Nephron (organoid): ENCODE data around the gene COX11.
A peak's percentile ranks its signal among the peaks of the same experiment; 100 is the strongest.

Experiments used
- H3K27ac Mint-ChIP-seq, 3 experiments: 2 replicates each; pipeline ENCODE4 v1.8.0; 2020; ENCODE audit warnings: mixed read lengths in 3 of 3, mild to moderate bottlenecking in 2 of 3, moderate library complexity in 1 of 3
- H3K27me3 Mint-ChIP-seq: 2 replicates; pipeline ENCODE4 v1.8.0; 2021; ENCODE audit warnings: low read depth, mild to moderate bottlenecking, moderate library complexity, mixed read lengths
- H3K36me3 Mint-ChIP-seq: 2 replicates; pipeline ENCODE4 v1.8.0; 2020; ENCODE audit warnings: low read depth, mixed read lengths
- H3K4me1 Mint-ChIP-seq: 2 replicates; pipeline ENCODE4 v1.8.0; 2020; ENCODE audit warnings: mixed read lengths
- H3K4me3 Mint-ChIP-seq, 3 experiments: 2 replicates each; pipeline ENCODE4 v1.8.0; 2020; ENCODE audit warnings: mild to moderate bottlenecking in 3 of 3, mixed read lengths in 3 of 3, moderate library complexity in 2 of 3
- H3K9me3 Mint-ChIP-seq: 2 replicates; pipeline ENCODE4 v1.8.0; 2020; ENCODE audit warnings: mixed read lengths
- TF ChIP-seq, protein P1 (sequence below), 3 experiments: fragments of 200-600 bp; sonication (generic); IDR thresholded peaks; one replicate each; pipeline ENCODE4 v1.5.0; 2021; ENCODE audit warnings: antibody characterized with exemption in 3 of 3; ENCODE audit not compliant: unreplicated experiment in 3 of 3

Gene COX11

DNA sequence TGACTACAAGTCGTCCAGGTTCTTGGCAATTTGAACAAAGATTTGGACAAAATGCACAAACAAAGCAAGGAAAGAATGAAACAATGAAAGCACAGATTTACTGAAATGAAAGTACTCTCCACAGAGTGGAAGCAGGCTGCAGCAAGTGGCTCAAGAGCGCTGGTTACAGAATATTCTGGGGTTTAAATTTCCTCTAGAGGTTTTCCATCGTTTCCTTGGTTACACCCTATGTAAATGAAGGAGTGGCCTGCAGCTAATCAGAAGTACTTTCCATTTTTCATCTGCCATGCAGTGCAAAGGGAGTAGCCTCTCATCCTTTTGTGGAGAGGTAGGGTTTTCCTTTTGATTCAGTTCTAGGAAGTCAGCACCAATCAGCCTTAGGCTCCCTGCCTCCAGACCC lies 11.9 kb upstream of the COX11 start:
- TF ChIP-seq, protein P1, sequence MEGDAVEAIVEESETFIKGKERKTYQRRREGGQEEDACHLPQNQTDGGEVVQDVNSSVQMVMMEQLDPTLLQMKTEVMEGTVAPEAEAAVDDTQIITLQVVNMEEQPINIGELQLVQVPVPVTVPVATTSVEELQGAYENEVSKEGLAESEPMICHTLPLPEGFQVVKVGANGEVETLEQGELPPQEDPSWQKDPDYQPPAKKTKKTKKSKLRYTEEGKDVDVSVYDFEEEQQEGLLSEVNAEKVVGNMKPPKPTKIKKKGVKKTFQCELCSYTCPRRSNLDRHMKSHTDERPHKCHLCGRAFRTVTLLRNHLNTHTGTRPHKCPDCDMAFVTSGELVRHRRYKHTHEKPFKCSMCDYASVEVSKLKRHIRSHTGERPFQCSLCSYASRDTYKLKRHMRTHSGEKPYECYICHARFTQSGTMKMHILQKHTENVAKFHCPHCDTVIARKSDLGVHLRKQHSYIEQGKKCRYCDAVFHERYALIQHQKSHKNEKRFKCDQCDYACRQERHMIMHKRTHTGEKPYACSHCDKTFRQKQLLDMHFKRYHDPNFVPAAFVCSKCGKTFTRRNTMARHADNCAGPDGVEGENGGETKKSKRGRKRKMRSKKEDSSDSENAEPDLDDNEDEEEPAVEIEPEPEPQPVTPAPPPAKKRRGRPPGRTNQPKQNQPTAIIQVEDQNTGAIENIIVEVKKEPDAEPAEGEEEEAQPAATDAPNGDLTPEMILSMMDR (IDR thresholded peaks at IDR 0.05; ENCODE audit: unreplicated experiment in 3 of 3), result no peak

DNA sequence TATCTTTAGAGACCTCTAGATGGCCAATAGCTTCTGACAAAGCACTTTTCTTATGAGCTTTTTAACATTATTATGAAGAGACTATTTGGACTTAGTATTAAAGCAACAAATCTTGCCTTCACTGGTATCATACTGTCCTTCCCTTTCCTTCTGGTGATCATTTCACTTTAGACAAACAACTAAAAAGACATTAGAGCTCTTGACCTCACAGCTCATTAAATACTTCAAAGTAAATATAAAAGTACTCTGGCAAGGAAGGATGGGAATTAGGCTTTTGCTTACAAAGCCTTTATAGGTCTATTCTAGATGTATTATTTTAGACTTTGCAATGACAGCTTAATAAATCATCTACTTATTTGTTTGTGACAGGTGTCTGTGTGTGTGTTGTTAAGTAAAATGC lies 11.2 kb upstream of the COX11 start:
- H3K4me1 Mint-ChIP-seq, result no peaks in the 10 kb centered on the region
- H3K9me3 Mint-ChIP-seq, result peaks cover 17% of the 10 kb centered on the region
- TF ChIP-seq, protein P1 (IDR thresholded peaks at IDR 0.05; ENCODE audit: unreplicated experiment in 3 of 3), result no peak
- no peak overlapping the region for H3K27ac Mint-ChIP-seq
- H3K4me3 Mint-ChIP-seq, result no peak overlapping the region
- H3K36me3 Mint-ChIP-seq, result peaks cover 54% of the 10 kb centered on the region
- no peaks in the 10 kb centered on the region for H3K27me3 Mint-ChIP-seq

More for the DNA sequence above, 11.9 kb upstream of the COX11 start:
- no peak overlapping the region for H3K4me3 Mint-ChIP-seq
- no peak overlapping the region for H3K27ac Mint-ChIP-seq
- H3K4me1 Mint-ChIP-seq, result no peaks in the 10 kb centered on the region
- H3K9me3 Mint-ChIP-seq, result peaks cover 17% of the 10 kb centered on the region
- H3K36me3 Mint-ChIP-seq, result peaks cover 57% of the 10 kb centered on the region
- no peaks in the 10 kb centered on the region for H3K27me3 Mint-ChIP-seq

DNA sequence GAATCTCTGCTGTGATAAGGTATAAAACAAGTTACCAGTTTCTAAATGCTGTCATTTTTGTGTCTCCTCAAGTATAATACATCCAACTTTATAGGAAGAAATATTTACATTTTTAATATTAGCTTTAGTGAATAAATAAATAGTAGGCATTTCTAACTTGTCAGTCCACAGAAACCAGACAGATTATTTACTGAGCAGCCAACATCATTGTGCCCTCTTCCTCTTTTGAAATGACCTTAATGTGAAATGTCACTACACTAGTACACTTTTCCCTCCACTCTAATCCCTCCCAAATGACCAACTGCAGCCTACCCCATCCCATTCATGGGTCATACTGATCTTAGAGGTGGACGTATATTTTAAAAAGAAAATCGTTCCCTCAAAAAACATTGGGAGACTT lies 9.3 kb upstream of the COX11 start:
- no peak overlapping the region for H3K27ac Mint-ChIP-seq
- H3K4me1 Mint-ChIP-seq, result no peaks in the 10 kb centered on the region
- no peaks in the 10 kb centered on the region for H3K27me3 Mint-ChIP-seq
- H3K36me3 Mint-ChIP-seq, result peaks cover 51% of the 10 kb centered on the region
- peaks cover 17% of the 10 kb centered on the region for H3K9me3 Mint-ChIP-seq
- TF ChIP-seq, protein P1 (IDR thresholded peaks at IDR 0.05; ENCODE audit: unreplicated experiment in 3 of 3), result no peak
- no peak overlapping the region for H3K4me3 Mint-ChIP-seq

DNA sequence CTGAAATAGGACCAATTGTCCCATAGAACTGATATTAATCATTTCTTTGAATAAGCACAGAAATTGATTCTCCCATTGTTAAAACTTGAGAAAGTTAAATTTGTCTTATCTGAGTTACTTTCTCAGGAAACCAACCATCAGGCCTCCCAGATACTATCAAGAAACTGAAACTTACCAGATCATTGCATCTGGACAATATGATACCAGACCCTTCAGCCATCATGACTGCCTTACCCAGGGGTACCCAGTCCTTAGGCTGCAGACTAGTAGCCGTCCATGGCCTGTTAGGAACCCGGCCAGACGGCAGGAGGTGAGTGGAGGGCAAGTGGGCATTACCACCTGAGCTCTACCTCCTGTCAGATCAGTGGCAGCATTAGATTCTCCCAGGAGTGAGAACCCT lies 7.9 kb upstream of the COX11 start:
- Mint-ChIP-seq H3K4me3 (no peak overlapping the region), H3K4me1 (peaks cover under 1% of the 10 kb centered on the region), H3K36me3 (peaks cover 51% of the 10 kb centered on the region), H3K27ac (no peak overlapping the region), H3K9me3 (peaks cover 17% of the 10 kb centered on the region), H3K27me3 (no peaks in the 10 kb centered on the region)
- TF ChIP-seq, protein P1 (IDR thresholded peaks at IDR 0.05; ENCODE audit: unreplicated experiment in 3 of 3), result no peak

DNA sequence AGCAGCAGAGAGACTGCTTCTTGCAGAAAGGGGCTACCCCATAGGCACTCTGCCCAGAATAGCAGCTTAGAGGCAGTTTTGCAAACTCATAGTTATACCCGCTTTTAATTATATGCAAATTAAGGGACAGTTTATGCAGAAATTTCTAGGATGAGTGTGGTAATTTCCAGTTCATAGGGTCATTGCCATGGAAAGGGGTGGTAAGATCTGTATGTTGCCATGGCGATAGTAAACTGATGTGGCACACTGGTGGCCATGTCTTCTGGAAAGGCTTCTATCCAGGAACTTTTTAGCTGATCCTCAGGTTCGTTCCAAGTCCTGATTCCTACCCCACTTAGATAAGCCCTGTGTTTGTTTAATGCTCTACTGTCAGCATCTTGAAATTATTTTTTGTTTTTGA lies 6.3 kb upstream of the COX11 start:
- TF ChIP-seq, protein P1 (IDR thresholded peaks at IDR 0.05; ENCODE audit: unreplicated experiment in 3 of 3), result no peak
- H3K27ac Mint-ChIP-seq, result no peak overlapping the region
- H3K4me1 Mint-ChIP-seq, result peaks cover 5% of the 10 kb centered on the region
- peaks cover 38% of the 10 kb centered on the region for H3K36me3 Mint-ChIP-seq
- no peaks in the 10 kb centered on the region for H3K27me3 Mint-ChIP-seq
- no peak overlapping the region for H3K4me3 Mint-ChIP-seq
- H3K9me3 Mint-ChIP-seq, result peaks cover 17% of the 10 kb centered on the region

DNA sequence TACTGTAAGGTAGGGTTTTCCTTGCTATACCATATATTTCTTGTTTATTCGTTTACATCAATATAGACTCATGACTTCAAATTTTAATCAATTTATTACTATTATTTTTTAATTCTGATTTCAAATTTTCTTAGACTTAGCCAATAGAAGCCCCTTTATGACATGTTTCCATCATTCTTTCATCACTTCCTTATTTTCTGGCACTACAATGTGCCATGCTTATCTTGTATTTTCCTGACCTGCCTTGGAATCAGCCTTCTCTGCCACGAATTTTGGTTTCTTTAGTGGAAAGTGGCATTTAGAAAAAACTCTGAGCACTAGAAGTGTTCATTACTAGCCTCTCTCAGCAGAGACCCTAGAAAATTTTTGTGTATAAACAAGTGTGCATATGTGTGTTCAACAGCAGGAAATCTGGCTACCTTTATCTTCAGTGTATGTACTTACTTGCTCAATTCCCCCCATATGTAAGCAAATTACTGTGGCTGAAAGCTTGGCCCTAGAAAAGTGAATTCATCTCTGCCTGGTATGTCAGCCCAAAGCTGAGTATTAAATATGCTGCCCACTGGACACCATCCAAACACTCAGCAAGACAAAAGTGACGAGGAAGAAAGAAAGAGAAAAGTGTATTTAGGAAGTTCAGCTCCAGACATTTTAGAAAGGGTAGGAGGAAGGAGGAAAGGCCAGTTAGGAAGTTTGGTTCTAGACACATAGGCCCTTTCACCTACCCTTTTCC lies 4.1 kb upstream of the COX11 start:
- Mint-ChIP-seq H3K36me3 (peaks cover 21% of the 10 kb centered on the region), H3K27ac (peak overlapping the region in 1 of 3 experiments; percentile 9), H3K9me3 (peaks cover 8% of the 10 kb centered on the region), H3K4me3 (no peak overlapping the region), H3K27me3 (no peaks in the 10 kb centered on the region), H3K4me1 (peaks cover 5% of the 10 kb centered on the region)
- TF ChIP-seq, protein P1 (IDR thresholded peaks at IDR 0.05; ENCODE audit: unreplicated experiment in 3 of 3), result no peak
